HG03175 (cell line): ENCODE measurements around the gene SLC9C2.
"Not testable (repeated sequence)": the region's sequence is repeated elsewhere in the genome, so short reads cannot be mapped to it uniquely, and the experiment has no call there.

Experiments
- ATAC-seq: cut with Tn5 transposase; IDR thresholded peaks from one replicate; pipeline ENCODE4 v1.9.1; 2021; ENCODE audit warnings: mild to moderate bottlenecking, moderate library complexity; ENCODE audit not compliant: unreplicated experiment

The SLC9C2 gene

DNA sequence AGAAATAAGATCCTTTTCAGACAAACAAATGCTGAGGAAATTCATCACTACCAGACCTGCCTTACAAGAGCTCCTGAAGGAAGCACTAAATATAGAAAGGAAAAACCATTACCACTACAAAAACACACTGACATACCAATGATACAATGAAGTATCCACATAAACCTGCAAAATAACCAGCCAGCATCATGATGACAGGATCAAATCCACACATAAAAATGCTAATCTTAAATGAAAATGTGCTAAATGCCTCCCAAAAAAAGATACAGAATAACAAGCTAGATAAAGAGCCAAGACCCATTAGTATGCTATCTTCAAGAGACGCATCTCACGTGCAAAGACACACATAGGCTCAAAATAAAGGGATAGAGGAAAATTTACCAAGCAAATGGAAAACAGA lies 140.2 kb downstream of the SLC9C2 start:
- not testable (repeated sequence) for ATAC-seq

GRCh38 chr1:173459885-173460284 lies 143.0 kb downstream of the SLC9C2 start:
- no peak for ATAC-seq

DNA sequence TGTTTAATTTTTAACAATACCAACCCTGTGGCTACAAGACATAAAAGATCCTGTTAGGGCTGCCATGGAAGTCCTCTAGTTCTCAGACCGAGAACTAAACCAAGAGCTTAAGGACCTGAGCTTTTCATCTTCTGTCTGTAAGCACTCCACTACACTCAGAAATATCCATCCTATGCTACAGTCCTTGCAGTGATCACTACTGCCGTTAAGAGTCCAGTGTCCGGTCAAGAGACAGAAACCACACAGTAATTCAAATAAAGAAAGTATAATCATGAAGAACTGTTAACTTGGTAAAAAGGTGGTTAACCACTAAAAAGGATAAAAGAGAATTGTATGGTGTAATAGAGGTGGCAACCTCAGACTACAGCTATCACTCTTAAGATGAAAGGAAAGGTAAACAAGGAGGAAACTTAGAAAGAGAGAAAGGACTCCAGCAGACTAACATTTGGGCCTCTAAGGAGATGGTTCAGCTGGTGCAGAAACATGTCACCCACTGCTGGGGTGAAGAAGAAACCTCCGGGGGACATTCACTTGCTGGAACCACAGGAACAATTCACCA lies 147.8 kb downstream of the SLC9C2 start:
- no peak for ATAC-seq

DNA sequence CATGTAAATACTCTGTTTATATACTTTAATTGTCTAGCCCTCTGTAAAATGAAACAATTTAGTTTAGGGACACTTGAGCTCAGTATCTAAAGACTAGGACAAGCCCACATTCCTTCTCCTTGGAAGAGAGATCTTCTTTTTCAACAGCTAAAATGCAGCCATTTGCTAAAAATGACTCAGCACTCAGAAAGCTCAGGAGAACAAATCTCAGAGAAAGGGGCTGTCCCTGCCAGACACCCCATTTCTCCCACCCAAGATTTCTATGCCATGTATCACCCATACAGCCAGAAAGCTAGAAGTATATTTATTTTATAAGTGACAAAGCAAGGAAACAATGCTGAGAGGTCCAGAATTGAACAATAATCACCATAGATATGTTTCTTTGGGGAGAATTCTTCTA lies 148.9 kb downstream of the SLC9C2 start:
- ATAC-seq = no peak

DNA sequence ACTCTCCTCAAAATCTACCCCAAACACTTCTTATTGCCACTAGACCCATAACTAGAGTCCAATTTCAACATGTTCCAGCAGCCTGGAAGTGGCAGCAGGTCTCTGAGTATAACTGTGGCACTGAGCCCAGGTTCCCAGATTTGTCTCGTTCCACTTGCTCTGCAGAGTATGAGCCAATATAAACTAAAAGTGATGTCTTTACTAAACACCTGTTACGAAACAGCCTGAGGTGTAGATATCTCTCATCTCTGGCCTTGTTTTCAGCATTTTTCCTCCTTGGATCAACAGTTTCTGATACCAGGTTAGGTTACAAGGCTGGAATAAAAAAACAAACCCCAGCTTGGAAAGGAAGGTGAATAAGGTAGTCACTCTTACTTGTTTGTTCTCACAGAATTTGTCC lies 150.9 kb downstream of the SLC9C2 start:
- ATAC-seq = no peak
